Gastrocnemius medialis (tissue), 4 donors: Measurements from ENCODE around the gene HOXD8.

ENCODE experiments used
- CTCF ChIP-seq, 5 experiments: fragments of 450-650 bp in 3 of 5; fragments of 200-600 bp in 2 of 5; sonication (generic) in 2 of 5; IDR thresholded peaks in 4 of 5; conservative IDR thresholded peaks in 1 of 5; 1 replicate in 4 of 5; 2 replicates in 1 of 5; pipeline ENCODE4 v1.5.1; 2016 to 2019; ENCODE audit warnings: antibody characterized with exemption in 5 of 5, mild to moderate bottlenecking in 3 of 5, moderate library complexity in 3 of 5
- POLR2A ChIP-seq, 2 donors: fragments of 450-650 bp; IDR thresholded peaks; one replicate each; pipeline ENCODE4 v1.6.1; 2017; ENCODE audit warnings: antibody characterized with exemption in 2 of 2, mild to moderate bottlenecking in 2 of 2, moderate library complexity in 2 of 2

- TF ChIP-seq POLR2A (IDR thresholded peaks at IDR 0.05), result no peak
- no peak for TF ChIP-seq CTCF (IDR thresholded peaks at IDR 0.05 in 4 of 5, conservative IDR thresholded peaks at IDR 0.05 in 1 of 5)
Measured at GRCh38 chr2:176156301-176156806, 26.8 kb downstream of the HOXD8 start.
